GM13976 (cell line): ENCODE results near the gene DHRS7B.
A peak's percentile ranks its signal among the peaks of the same experiment; 100 is the strongest.

Experiments used
- DNase-seq: peaks from one replicate; pipeline ENCODE4 v3.0.0; 2012; ENCODE audit warnings: low spot score
- CTCF ChIP-seq: IDR thresholded peaks from 2 replicates; pipeline ENCODE4 v1.5.1; 2012; ENCODE audit warnings: borderline replicate concordance, mild to moderate bottlenecking; ENCODE audit not compliant: insufficient read depth; ENCODE audit errors: extremely low read depth, missing control alignments, control extremely low read depth
- in situ Hi-C: fragments of 300-500 bp; cut with MboI; formaldehyde crosslinking; loops from one replicate; pipeline ENCODE4 v1.12.0; 2022; ENCODE audit warnings: low sequenced_read_pairs, mixed read lengths, inconsistent platforms; ENCODE audit not compliant: unreplicated experiment

The DHRS7B gene

GRCh38 chr17:21210411-21211076, 83.8 kb downstream of the DHRS7B start:
- no peak for DNase-seq
- in situ Hi-C loops, result no loop called here
- no peak for TF ChIP-seq CTCF

GRCh38 chr17:21211825-21212479, 85.2 kb downstream of the DHRS7B start:
- in situ Hi-C loops, result no loop called here
- no peak for TF ChIP-seq CTCF
- no peak for DNase-seq

- no peak for DNase-seq
- no peak for TF ChIP-seq CTCF
- in situ Hi-C loops, result no loop called here
These were observed 86.3 kb downstream of the DHRS7B start for GRCh38 chr17:21212826-21213637.

- DNase-seq, result no peak
- TF ChIP-seq CTCF, result no peak
- in situ Hi-C loops, result no loop called here
These were observed 86.9 kb downstream of the DHRS7B start for GRCh38 chr17:21213638-21214014.

- TF ChIP-seq CTCF, result peak; percentile 6
- in situ Hi-C loops, result no loop called here
- peak; percentile 99 for DNase-seq
These were observed 87.4 kb downstream of the DHRS7B start, which contains the start of gene TMEM11 for GRCh38 chr17:21214015-21214776. TSS of gene TMEM11 (minus strand) at chr17:21214161. CDS start at chr17:21214152, 9 bp downstream.
